Endometrium (tissue), 2 donors: ENCODE data around the gene RSRC2.
A peak's percentile ranks its signal among the peaks of the same experiment; 100 is the strongest.
"Not testable (repeated sequence)": the region's sequence is repeated elsewhere in the genome, so short reads cannot be mapped to it uniquely, and the experiment has no call there.

Source experiments
- FAIRE-seq: peaks from 2 replicates; lab custom pipeline; 2012; peaks lifted over from hg19 to GRCh38; lab: Jason Lieb, UNC
- donor health status: control.
- donor health status: control.

The RSRC2 gene

GRCh38 chr12:122526683-122527477 is at the start of gene RSRC2, which contains the start of gene KNTC1:
Gene RSRC2, minus strand, starts transcription at chr12:122526936. Its CDS starts 83 bp downstream, at chr12:122526853.
Gene KNTC1, plus strand, starts transcription at chr12:122527249. Its CDS starts 2,815 bp downstream, at chr12:122530064.
- peak; percentile 99 for FAIRE-seq

GRCh38 chr12:122571821-122572220 is 45.1 kb upstream of the RSRC2 start:
- FAIRE-seq, result no peak

DNA sequence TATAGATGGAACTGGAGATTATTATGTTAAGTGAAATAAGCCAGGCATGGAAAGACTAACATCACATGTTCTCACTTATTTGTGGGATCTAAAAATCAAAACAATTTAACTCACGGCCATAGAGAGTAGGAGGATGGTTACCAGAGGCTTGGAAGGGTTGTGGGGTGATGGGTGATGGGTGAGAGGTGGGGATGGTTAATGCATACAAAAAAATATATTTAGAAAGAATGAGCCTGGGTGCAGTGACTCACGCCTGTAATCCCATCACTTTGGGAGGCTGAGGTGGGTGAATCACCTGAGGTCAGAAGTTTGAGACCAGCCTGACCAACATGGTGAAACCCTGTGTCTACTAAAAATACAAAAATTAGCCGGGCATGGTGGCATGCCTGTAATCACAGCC is 43.3 kb upstream of the RSRC2 start:
- FAIRE-seq, result not testable (repeated sequence)

DNA sequence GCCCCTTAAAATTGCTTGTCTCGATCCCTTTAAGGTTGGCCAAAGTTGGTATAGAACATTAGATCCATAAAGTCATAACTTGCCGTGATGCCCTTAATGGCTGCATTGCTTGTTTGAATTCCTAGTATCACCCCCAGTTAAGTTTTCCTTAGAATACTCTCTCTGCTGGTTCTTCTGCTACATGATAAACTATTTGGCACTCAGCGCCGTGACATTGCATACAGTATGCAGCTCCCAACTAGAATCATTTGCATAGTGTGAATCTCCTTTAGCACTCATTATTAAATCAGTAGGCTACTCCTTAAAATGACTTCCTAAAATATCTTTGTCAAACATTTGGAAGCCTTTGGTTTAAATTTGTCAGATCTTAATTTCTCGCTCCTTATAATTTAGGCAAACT is 42.6 kb upstream of the RSRC2 start:
- FAIRE-seq, result no peak

GRCh38 chr12:122566816-122567215 is 40.1 kb upstream of the RSRC2 start:
- not testable (repeated sequence) for FAIRE-seq

GRCh38 chr12:122563361-122563760 is 36.6 kb upstream of the RSRC2 start:
- no peak for FAIRE-seq

DNA sequence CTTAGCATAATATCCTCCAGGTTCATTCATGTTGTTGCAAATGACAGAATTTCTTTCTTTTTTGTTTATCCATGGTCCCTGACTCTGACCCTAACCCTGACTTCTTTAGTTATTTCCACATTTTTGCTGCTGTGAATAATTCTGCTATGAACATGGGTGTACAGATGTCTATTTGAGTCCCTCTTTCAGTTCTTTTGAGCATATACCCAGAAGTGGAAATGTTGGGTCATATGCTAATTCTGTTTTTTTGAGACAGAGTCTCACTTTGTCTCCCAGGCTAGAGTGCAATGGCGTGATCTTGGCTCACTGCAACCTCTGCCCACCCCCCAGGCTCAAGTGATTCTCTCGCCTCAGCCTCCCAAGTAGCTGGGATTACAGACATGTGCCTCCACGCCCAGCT is 33.4 kb upstream of the RSRC2 start:
- no peak for FAIRE-seq

- FAIRE-seq, result no peak
Measured at GRCh38 chr12:122558745-122559641, 32.3 kb upstream of the RSRC2 start.

DNA sequence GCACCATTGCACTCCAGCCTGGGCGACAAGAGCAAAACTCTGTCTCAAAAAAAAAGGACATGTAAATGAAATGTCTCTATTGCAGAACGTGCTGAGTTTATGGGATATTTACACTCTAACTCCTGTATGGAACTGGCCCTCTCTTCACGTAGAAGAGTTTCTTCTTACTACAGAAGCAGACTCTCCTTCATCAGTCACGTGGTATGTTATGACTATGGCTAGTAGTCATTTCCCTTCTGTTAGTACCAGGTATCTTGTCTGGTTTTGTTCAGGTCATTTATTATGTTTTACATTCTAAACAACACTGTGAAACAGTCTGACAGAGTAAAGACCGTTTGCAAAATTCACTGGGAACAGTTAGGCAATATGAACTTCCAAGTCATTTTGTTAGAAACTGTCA is 20.6 kb upstream of the RSRC2 start:
- no peak for FAIRE-seq

DNA sequence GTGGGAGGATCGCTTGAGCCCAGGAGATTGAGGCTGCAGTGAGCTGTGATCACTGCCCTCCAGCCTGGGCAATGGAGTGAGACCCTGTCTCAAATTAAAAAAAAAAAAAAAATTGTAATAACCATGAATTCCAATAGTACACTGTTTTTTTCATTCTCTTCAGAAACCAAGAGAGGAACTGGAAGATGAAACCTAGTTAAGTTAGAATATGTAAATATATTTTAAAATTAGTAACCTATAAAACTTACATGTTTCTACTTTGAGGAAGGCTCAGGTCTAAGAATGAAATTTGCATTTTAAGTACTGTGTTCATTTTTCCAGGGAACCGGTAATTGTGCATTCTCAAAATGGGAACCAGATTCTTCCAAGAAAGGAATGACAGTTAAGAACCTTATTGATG is 19.1 kb upstream of the RSRC2 start:
- FAIRE-seq, result no peak

DNA sequence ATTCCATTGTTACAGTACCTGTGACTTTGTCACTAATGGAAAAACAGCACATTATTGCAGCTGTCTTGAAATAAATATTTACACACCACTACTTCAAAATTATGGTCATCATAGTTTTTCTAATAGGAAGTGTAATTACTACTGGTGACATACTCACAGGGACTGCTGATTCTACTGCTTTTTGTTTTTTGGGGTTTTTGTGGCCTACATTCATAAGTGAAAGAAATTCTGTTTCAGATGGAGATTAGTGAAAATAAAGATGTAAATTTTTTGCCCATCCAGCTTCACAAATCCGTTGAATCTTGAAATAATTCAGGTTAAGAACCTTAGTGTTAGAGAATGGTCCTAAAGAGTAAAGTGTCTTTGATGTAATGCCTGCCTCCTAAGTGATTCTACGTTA is 17.8 kb upstream of the RSRC2 start:
- FAIRE-seq, result no peak

DNA sequence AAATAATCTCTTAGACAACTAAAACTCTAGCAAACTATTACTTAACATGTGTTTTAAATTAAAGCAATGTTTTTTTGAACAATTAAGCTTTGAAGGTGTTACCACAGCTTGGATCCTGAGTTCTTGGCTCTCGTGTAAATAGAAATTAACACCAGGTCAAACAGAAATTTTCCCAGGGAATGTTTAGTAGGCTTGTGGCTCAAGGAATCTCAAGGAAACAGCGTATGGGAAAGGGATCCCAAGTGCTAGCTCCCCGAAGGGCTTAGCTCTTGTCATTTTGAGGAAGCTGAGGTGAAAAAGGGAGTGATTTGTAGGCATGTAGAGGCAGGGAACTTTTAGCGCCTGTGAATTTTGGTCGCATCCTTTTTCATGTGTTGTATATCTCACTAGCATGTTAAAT is 11.8 kb upstream of the RSRC2 start:
- no peak for FAIRE-seq

DNA sequence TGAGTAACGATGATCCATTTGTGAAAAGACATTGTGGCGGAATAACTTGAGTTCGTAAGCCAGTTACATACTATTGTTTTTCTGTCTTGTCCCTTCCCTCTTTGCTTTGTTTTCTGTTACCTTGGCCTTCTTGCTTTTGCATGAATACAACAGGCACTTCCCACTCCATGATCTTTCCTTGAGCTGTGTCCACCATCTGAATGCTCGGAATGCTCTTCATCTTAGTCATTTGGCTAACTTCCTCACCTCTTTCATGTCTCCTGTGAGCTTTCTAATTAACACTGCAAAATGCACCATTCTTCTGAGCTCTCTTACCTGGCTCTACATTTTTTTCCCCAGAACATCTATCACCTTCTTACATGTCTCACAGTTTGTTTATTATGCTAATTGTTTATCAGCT is 10.3 kb upstream of the RSRC2 start:
- no peak for FAIRE-seq

DNA sequence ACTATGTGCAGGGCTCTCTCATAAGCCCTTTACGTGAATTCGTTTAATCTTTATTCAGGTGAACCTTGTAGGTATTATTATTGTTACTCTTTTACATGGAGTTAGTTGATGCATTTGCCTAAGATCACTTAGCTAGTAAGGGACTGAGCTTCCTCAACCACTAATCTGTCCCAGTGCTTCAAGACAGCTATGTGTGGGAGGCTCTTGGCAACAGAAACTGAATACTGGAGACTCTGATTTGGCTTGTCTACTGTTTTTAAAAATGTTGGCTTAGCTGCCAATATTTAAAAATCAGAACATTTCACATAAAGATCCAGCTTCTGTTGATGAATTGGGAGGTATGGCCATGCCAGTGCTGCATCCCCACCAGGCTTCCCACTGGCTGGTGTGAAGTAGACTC is 7.1 kb upstream of the RSRC2 start:
- FAIRE-seq, result no peak

GRCh38 chr12:122528992-122529391 is 2.3 kb upstream of the RSRC2 start:
- FAIRE-seq, result no peak

DNA sequence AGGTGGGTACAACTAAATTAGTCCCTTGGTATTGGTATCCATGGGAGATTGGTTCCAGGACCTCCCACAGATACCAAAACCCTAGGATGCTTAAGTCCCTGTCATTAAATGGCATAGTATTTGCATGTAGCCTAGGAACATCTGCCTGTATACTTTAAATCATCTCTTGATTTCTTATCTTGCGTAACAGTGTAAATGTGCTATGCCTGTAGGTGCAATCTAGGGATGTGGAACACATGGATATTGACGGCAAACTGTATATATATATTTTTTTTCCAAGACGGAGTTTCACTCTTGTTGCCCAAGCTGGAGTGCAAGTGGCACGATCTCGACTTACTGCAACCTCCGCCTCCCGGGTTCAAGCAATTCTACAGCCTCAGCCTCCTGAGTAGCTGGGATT is 1.8 kb upstream of the RSRC2 start:
- no peak for FAIRE-seq

DNA sequence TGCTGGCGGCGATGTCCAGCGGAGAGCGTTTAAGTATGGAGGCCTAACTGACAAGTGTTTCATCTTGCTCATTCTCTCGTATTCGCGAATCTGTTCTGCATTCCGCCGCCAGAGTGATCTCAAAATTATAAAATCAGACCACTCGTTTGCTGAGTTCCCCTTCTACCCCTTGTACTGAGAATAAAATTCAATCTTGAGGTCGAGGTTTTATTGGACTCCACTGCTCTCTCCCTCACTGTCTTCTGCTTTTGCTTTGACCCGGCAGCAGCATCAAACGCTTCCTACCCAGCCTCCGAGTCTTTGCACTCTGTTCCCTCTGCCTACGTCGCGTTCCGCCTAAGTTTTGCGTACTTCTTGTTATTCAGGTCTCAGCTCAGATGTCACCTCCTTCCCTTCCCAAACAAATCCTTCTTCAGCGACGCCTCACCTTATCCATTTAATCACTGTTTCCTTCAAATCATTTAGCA is 775 bp upstream of the RSRC2 start:
- no peak for FAIRE-seq

DNA sequence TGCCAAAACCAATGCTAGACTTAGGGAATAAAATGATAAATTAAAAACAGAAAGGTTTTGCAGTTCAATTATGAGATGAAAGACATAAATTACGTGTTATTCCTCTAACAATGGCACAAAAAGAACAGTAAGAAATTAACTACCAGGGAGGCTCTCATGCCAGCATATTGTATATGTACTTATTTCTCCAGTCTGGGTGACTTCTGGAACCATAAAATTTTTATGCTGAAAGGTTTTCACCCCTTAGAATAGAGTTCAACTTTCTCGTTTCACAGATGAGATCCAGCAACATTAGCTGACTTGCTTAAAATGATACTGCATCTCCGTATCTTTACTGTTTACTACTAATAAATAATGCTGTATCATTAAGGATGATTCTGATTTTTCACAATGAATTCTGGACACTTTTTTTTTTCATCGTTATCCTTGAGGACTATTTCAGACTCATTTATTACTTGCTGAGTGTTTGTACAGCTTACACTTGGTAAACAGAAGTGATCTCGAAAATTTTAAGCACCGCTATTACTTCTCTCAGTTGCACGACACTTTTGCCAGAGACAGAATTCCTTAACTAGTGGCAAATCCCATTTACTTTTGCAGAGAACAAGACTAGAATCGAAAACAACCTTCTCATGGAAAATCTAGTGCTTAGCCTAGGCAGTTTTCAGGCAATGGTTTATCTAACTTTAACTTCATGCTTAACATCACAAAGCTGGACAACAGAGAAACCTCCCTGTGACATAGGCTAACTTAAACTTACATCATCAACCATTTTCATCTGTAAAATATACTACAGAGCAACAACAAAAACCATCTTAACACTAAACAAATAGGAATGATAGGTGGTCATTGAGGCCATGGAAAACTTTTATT is 2.7 kb downstream of the RSRC2 start:
- FAIRE-seq, result no peak

DNA sequence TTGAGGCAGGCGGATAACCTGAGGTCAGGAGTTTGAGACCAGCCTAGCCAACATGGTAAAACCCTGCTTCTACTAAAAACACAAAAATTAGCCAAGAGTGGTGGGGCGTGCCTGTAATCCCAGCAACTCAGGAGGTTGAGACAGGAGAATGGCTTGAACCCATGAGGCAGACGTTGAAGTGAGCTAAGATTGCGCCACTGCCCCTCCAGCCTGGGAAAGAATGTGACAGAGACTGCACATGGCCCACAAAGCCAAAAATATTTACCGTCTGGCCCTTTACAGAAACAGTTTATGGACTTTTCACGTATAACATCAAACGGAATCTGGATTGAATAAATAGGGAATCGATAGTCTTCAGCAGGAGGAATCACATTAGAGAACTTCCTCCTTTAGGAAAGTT is 3.5 kb downstream of the RSRC2 start:
- no peak for FAIRE-seq

DNA sequence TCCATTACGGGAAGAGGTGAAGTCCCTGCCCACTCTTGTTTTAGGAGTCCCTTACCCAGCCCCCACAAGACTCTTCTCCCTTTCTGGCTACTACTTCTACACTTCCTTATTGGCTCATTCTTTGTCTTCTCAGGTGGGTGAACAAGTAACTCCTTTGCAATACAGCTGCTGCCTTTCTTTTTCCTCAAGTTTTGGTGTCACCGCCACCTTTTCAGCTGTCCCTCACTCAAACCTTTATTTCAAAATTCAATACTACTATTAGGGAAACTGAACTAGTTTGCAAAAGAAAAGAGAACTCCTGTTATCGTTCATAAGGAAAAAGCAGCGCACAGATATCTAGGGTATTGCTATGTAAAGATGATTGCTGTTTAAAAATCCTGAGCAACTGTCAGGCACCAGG is 6.1 kb downstream of the RSRC2 start:
- FAIRE-seq, result no peak

DNA sequence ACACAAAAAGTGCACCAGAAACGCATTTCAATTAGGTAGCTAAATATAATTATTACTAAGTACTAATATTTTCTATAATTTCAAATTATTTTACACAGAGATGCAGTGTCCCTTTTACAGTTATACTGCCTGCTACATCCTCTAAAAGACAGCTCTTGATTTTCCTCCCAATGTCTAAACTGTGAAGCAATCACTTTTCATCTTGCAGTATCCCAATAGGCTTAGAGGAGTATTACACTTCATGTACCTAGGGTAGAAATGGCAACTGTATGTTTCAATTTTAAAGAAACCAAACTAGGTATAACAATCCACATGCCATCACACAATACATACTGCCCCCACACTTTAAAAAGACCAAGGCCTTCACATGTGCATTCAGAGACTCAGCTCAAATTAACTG is 7.3 kb downstream of the RSRC2 start:
- FAIRE-seq, result no peak

DNA sequence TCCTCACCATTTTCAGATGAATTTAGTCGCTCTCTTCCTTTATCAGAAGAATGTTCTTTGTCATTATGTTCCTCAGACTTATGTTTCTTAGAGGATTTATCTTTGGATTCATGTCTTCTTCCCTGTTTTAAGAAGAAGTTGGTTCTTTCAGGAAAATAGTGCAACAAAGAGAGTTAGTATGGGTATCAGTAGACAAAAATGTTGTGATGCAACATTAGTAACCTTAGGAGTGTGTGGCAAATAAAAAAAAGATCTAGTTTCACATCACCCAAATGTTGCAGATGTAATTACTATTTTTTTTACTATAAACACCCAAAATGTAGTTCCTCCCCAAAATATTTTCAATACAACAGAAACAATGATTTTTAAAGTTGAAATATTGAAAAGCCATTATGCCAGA is 7.8 kb downstream of the RSRC2 start:
- no peak for FAIRE-seq
